GM12865 (cell line): ENCODE measurements around the gene ARHGAP44.

Experiments
- DNase-seq: peaks from one replicate; pipeline ENCODE4 v3.0.0; 2010; ENCODE audit warnings: low read depth
- H3K4me3 ChIP-seq: 2 replicates; pipeline ENCODE4 v1.5.1; 2011; ENCODE audit warnings: mild to moderate bottlenecking, low read depth, low read length, control low read depth
- CTCF ChIP-seq: IDR thresholded peaks from 2 replicates; pipeline ENCODE4 v1.5.1; 2011; ENCODE audit warnings: low read length, control low read depth, low read depth, inconsistent platforms; ENCODE audit not compliant: insufficient read depth; ENCODE audit errors: missing control alignments

Gene ARHGAP44

GRCh38 chr17:12955521-12955920 is 166.2 kb downstream of the ARHGAP44 start:
- H3K4me3 ChIP-seq = no peak overlapping the region
- DNase-seq = no peak
- TF ChIP-seq CTCF = no peak

DNA sequence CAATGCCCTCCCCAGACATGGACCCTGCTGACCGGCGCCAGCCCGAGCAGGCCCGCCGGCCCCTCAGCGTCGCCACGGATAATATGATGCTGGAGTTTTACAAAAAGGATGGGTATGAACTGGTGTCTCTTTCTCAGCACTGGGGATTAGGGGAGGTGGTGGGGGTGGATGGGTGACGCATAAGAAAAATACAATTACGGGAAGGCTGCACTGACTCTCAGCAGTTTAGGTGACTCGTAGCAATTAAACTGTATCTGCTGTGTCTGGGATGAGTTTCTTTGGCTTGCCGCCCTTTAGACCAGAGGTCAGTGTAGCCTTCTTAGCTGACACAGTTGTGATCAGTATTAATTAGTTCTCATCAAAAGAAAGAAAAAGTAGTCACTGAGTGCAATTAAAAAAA is 169.5 kb downstream of the ARHGAP44 start:
- TF ChIP-seq CTCF = no peak
- no peak overlapping the region for H3K4me3 ChIP-seq
- no peak for DNase-seq

- no peak for TF ChIP-seq CTCF
- no peak overlapping the region for H3K4me3 ChIP-seq
- no peak for DNase-seq
Measured at GRCh38 chr17:12959441-12959840, 170.1 kb downstream of the ARHGAP44 start.

DNA sequence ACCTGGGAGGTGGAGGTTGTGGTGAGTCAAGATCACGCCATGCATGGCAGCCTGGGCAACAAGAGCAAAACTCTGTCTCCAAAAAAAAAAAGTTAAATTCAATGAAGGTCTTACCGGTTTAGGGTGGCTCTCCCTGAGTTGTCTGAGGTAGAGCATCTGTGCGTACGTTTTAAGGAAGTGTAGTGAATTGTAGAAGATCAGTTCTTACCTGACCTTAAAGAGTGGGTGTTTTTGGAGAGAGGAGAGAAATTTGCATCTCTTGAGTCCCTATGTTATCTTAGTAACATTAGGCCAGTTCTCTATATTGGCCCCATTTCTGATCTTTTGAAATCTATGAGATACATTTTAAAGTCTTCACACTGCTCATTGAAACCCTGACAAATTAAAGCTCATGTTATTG is 172.4 kb downstream of the ARHGAP44 start:
- H3K4me3 ChIP-seq = no peak overlapping the region
- DNase-seq = no peak
- TF ChIP-seq CTCF = no peak

- H3K4me3 ChIP-seq = no peak overlapping the region
- DNase-seq = no peak
- TF ChIP-seq CTCF = no peak
Measured at GRCh38 chr17:12963505-12963904, 174.2 kb downstream of the ARHGAP44 start.

DNA sequence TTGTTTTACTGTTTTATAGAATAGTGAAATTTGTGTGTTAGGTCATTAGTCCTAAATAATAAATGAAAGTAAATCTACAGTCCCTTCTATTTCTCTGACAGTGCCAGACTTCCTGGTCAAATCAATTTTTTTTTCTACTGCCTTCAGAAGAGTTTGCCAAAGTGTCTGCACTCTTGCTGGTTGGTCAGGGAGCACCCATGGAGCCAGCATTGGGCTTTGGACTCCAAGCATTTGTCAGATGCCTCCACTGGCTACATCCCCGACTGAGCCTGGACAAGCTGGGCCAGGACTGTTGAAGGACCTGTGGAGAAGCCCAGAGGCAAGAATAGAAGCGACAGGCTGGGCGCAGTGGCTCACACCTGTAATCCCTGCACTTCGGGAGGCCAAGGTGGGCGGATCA is 174.9 kb downstream of the ARHGAP44 start:
- H3K4me3 ChIP-seq = no peak overlapping the region
- no peak for DNase-seq
- TF ChIP-seq CTCF = no peak

GRCh38 chr17:12964840-12965239 is 175.5 kb downstream of the ARHGAP44 start:
- no peak for DNase-seq
- no peak for TF ChIP-seq CTCF

More at GRCh38 chr17:12964840-12965239, 175.5 kb downstream of the ARHGAP44 start:
- H3K4me3 ChIP-seq = no peak overlapping the region
